ENCODE results near the gene GDPD3. TPM values are rescaled to one million over a fixed set of nuclear protein-coding genes. Genes with fewer than 3 reads are reported as not detected.

Gene GDPD3
- total and polyA plus RNA-seq, 2 of the 13 experiments (the other 11 are each of a cell fraction or from before 2014, with no cell fraction given): 18.7 to 20.6 TPM

DNA sequence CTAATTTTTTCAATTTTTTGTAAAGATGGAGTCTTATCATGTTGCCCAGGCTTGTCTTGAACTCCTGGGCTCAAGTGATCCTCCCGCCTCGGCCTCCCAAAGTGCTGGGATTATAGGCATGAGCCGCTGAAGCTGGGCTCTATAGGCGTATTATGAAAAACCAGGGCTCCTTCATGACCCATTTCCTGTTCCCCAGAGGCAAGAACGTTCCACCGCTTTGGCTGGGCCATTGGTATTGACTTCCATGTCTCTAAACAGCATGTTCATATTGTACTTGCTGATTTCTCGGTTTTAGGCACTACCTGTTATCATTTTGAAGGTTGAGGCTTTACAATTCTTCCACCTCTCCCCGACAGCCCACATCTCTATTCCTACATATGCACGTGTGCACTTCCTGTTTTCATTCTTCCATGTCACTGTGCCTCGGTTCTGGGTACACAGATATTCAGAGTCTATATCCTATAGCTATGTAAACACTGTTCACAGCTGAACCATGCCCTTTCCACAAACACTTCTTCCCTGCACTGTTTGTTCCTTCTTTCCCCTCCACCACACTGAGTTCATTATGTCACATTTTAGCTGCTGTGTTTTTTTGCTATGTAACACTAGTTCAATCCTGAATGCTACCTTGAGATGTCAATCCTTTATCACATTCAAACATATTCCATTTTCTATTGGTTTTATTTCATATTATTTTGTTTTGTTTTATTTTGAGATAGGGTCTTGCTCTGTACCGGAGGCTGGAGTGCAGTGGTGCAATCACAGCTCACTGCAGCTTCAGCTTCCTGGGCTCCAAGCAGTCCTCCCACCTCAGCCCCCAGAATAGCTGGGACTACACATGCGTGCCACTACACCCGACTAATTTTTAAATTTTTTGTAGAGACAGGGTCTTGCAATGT lies 26.5 kb upstream of the GDPD3 start (continued):
- peak; percentile 89; the same call in 1 of the 2 replicates for TF ChIP-seq STAT6 (CRISPR knock-in tag; IDR thresholded peaks at IDR 0.05; ENCODE audit: borderline replicate concordance)
- peak; percentile 76 for TF ChIP-seq THAP11 (CRISPR knock-in tag; IDR thresholded peaks at IDR 0.05)
- no peak for TF ChIP-seq TIGD3 (CRISPR knock-in tag; IDR thresholded peaks at IDR 0.05; ENCODE audit: borderline replicate concordance)
- no peak for TF ChIP-seq ZNF550 (CRISPR knock-in tag; IDR thresholded peaks at IDR 0.05; ENCODE audit: borderline replicate concordance)
- peak; percentile 48 for TF ChIP-seq TCF7 (IDR thresholded peaks at IDR 0.05; ENCODE audit: low read depth)
- TF ChIP-seq KDM6A (CRISPR knock-in tag; IDR thresholded peaks at IDR 0.05; ENCODE audit: low read depth): peak; percentile 99
- TF ChIP-seq PAWR (CRISPR knock-in tag; IDR thresholded peaks at IDR 0.05; ENCODE audit: borderline replicate concordance): no peak
- TF ChIP-seq WIZ (CRISPR knock-in tag; IDR thresholded peaks at IDR 0.05): 0 out of 2 replicates have a peak, but pooled peaks have one; percentile 7
- TF ChIP-seq ZMAT3 (CRISPR knock-in tag; conservative IDR thresholded peaks at IDR 0.05): peak; percentile 55; the same call in 1 of the 2 replicates
- TF ChIP-seq SIN3A (IDR thresholded peaks at IDR 0.05; ENCODE audit: borderline replicate concordance, low read depth, low read length): peak; percentile 93
- TF ChIP-seq KLF16 (CRISPR knock-in tag; IDR thresholded peaks at IDR 0.05): peak in 1 of 2 experiments; percentile 84; a peak in 2 of 4 replicates
- no peak; the same call in 1 of the 2 replicates for TF ChIP-seq ONECUT2 (CRISPR knock-in tag; IDR thresholded peaks at IDR 0.05)
- TF ChIP-seq ZNF230 (CRISPR knock-in tag; IDR thresholded peaks at IDR 0.05): no peak
- no peak for TF ChIP-seq KLF15 (CRISPR knock-in tag; IDR thresholded peaks at IDR 0.05; ENCODE audit: borderline replicate concordance)
- no peak for TF ChIP-seq ZNF446 (CRISPR knock-in tag; IDR thresholded peaks at IDR 0.05)
- TF ChIP-seq MXD4 (CRISPR knock-in tag; IDR thresholded peaks at IDR 0.05): peak; percentile 91
- TF ChIP-seq HDAC1 (CRISPR knock-in tag; IDR thresholded peaks at IDR 0.05): peak; percentile 93
- TF ChIP-seq ZNF589 (CRISPR knock-in tag; conservative IDR thresholded peaks at IDR 0.05): peak; percentile 68; the same call in 1 of the 2 replicates
- no peak for TF ChIP-seq EZH2 (conservative IDR thresholded peaks at IDR 0.05; ENCODE audit: low read depth, low read length)
- TF ChIP-seq KLF12 (CRISPR knock-in tag; IDR thresholded peaks at IDR 0.05; ENCODE audit: borderline replicate concordance): no peak
- peak; percentile 48 for TF ChIP-seq POLR2AphosphoS5 (IDR thresholded peaks at IDR 0.05; ENCODE audit: low read depth, low read length)
- TF ChIP-seq NAIF1 (CRISPR knock-in tag; IDR thresholded peaks at IDR 0.05; ENCODE audit: borderline replicate concordance): no peak
- TF ChIP-seq BCL6 (CRISPR knock-in tag; IDR thresholded peaks at IDR 0.05): peak; percentile 86
- TF ChIP-seq, protein P1, sequence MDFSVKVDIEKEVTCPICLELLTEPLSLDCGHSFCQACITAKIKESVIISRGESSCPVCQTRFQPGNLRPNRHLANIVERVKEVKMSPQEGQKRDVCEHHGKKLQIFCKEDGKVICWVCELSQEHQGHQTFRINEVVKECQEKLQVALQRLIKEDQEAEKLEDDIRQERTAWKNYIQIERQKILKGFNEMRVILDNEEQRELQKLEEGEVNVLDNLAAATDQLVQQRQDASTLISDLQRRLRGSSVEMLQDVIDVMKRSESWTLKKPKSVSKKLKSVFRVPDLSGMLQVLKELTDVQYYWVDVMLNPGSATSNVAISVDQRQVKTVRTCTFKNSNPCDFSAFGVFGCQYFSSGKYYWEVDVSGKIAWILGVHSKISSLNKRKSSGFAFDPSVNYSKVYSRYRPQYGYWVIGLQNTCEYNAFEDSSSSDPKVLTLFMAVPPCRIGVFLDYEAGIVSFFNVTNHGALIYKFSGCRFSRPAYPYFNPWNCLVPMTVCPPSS (IDR thresholded peaks at IDR 0.05): no peak
- peak; percentile 98 for TF ChIP-seq FOXP1 (IDR thresholded peaks at IDR 0.05)
- peak; percentile 99 for TF ChIP-seq FOXP1 (CRISPR knock-in tag; IDR thresholded peaks at IDR 0.05)
- TF ChIP-seq PHF20 (CRISPR knock-in tag; IDR thresholded peaks at IDR 0.05): peak; percentile 52; the same call in 1 of the 2 replicates

Measured in HepG2 (cell line).